H1 (cell line): ENCODE results near the gene AGAP1. TPM values are rescaled to one million over a fixed set of nuclear protein-coding genes. Genes with fewer than 3 reads are reported as not detected.

Experiments
- CTCF ChIA-PET: fragments of 300-600 bp; sonication (Branson Sonifier 250); formaldehyde crosslinking; loops from one replicate; lab custom pipeline; 2021; ENCODE audit not compliant: partially characterized antibody; lab: Charles Lee
- POLR2A ChIA-PET: fragments of 300-600 bp; sonication (Branson Sonifier 250); formaldehyde crosslinking; loops from one replicate; lab custom pipeline; 2021; ENCODE audit warnings: inconsistent platforms; ENCODE audit not compliant: partially characterized antibody; lab: Charles Lee
- DNase-seq, 2 experiments: peaks; one replicate each; pipeline versions ENCODE4 v3.0.0 to v3.0.0-alpha.2; 2010 to 2022; ENCODE audit warnings: low spot score in 2 of 2, low read depth in 1 of 2, mixed read lengths in 1 of 2
- FAIRE-seq: peaks from 2 replicates; lab custom pipeline; 2011; peaks lifted over from hg19 to GRCh38; lab: Jason Lieb, UNC
- H2AFZ ChIP-seq: 2 replicates; pipeline ENCODE4 v1.8.1; 2012; ENCODE audit warnings: low read length, inconsistent platforms
- H2AK5ac ChIP-seq: 2 replicates; pipeline ENCODE4 v1.6.1; 2013; ENCODE audit warnings: low read depth, low read length
- H2BK120ac ChIP-seq: replicated peaks from 2 replicates; pipeline ENCODE3; 2013; ENCODE audit warnings: low read depth, low read length, inconsistent platforms
- H2BK12ac ChIP-seq: 2 replicates; pipeline ENCODE4 v1.6.1; 2013; ENCODE audit warnings: low read depth, low read length
- H2BK15ac ChIP-seq: 2 replicates; pipeline ENCODE4 v1.6.1; 2013; ENCODE audit warnings: low read length
- H2BK20ac ChIP-seq: 2 replicates; pipeline ENCODE4 v1.6.1; 2013; ENCODE audit warnings: low read length
- H2BK5ac ChIP-seq: 2 replicates; pipeline ENCODE4 v1.6.1; 2013; ENCODE audit warnings: low read depth, low read length
- H3K14ac ChIP-seq: 2 replicates; pipeline ENCODE4 v1.6.1; 2013; ENCODE audit warnings: inconsistent platforms; ENCODE audit not compliant: insufficient read length
- H3K18ac ChIP-seq: 2 replicates; pipeline ENCODE4 v1.6.1; 2013; ENCODE audit warnings: low read length; ENCODE audit errors: extremely low read depth
- H3K23ac ChIP-seq: 2 replicates; pipeline ENCODE4 v1.6.1; 2013; ENCODE audit warnings: inconsistent platforms; ENCODE audit not compliant: insufficient read length
- H3K23me2 ChIP-seq: 2 replicates; pipeline ENCODE4 v1.6.1; 2013; ENCODE audit warnings: low read depth, low read length
- H3K27ac ChIP-seq: 2 replicates; pipeline ENCODE4 v1.6.1; 2011; ENCODE audit warnings: low read depth, low read length, inconsistent platforms
- H3K27me3 ChIP-seq, 4 experiments: replicated peaks in 1 of 4; 1 replicate in 1 of 4; 2 replicates in 3 of 4; pipeline versions ENCODE4 v1.6.1 to v1.8.1; 2011 to 2013; ENCODE audit warnings: low read length in 3 of 4, mild to moderate bottlenecking in 3 of 4, inconsistent platforms in 2 of 4, mixed read lengths in 2 of 4, moderate library complexity in 1 of 4; ENCODE audit not compliant: control insufficient read depth in 3 of 4, insufficient read depth in 3 of 4; ENCODE audit errors: extremely low read depth in 1 of 4
- H3K36me3 ChIP-seq, 4 experiments: 2 replicates each; pipeline versions ENCODE4 v1.6.1 to v1.8.1; 2011 to 2013; ENCODE audit warnings: mild to moderate bottlenecking in 4 of 4, low read length in 3 of 4, moderate library complexity in 2 of 4, control low read depth in 1 of 4, inconsistent platforms in 1 of 4; ENCODE audit not compliant: insufficient read depth in 4 of 4, control insufficient read depth in 2 of 4
- H3K4ac ChIP-seq: replicated peaks from 2 replicates; pipeline ENCODE3; 2013; ENCODE audit warnings: low read length, low read depth, mixed read lengths, inconsistent platforms; ENCODE audit not compliant: insufficient read length
- H3K4me1 ChIP-seq, 4 experiments: replicated peaks in 1 of 4; 1 replicate in 1 of 4; 2 replicates in 3 of 4; pipeline versions ENCODE4 v1.6.1 to v1.8.1; 2011 to 2013; ENCODE audit warnings: low read length in 3 of 4, inconsistent platforms in 2 of 4, mixed read lengths in 1 of 4; ENCODE audit not compliant: insufficient read depth in 4 of 4, control insufficient read depth in 3 of 4
- H3K4me2 ChIP-seq, 2 experiments: 2 replicates each; pipeline versions ENCODE4 v1.6.1 to v1.8.1; 2011 to 2013; ENCODE audit warnings: low read depth in 2 of 2, low read length in 2 of 2, control low read depth in 1 of 2, inconsistent platforms in 1 of 2, mild to moderate bottlenecking in 1 of 2; ENCODE audit not compliant: insufficient read depth in 1 of 2
- H3K4me3 ChIP-seq, 4 experiments: fragments of 200-600, 300-600 bp in 1 of 4; sonication (generic), shearing (Covaris generic), sonication (Bioruptor Twin) in 1 of 4; 2 replicates each; pipeline versions ENCODE4 v1.5.1 to v1.8.1; 2011 to 2016; ENCODE audit warnings: low read length in 4 of 4, low read depth in 3 of 4, control low read depth in 2 of 4, inconsistent platforms in 2 of 4, mild to moderate bottlenecking in 2 of 4, mixed read lengths in 1 of 4, moderate library complexity in 1 of 4; ENCODE audit not compliant: insufficient read depth in 2 of 4; ENCODE audit errors: extremely low read depth in 1 of 4
- H3K56ac ChIP-seq: replicated peaks from 2 replicates; pipeline ENCODE3; 2013; ENCODE audit warnings: low read depth, mild to moderate bottlenecking, mixed read lengths, low read length, inconsistent platforms; ENCODE audit not compliant: insufficient read length
- H3K79me1 ChIP-seq: 2 replicates; pipeline ENCODE4 v1.6.1; 2013; ENCODE audit warnings: low read depth, low read length, control low read depth
- H3K79me2 ChIP-seq, 2 experiments: 2 replicates each; pipeline versions ENCODE4 v1.6.1 to v1.8.1; 2012 to 2013; ENCODE audit warnings: low read length in 2 of 2, mild to moderate bottlenecking in 2 of 2, inconsistent platforms in 1 of 2; ENCODE audit not compliant: insufficient read depth in 2 of 2, control insufficient read depth in 1 of 2
- H3K9ac ChIP-seq, 4 experiments: replicated peaks in 1 of 4; 1 replicate in 1 of 4; 2 replicates in 3 of 4; pipeline versions ENCODE4 v1.6.1 to v1.8.1; 2011 to 2013; ENCODE audit warnings: low read depth in 3 of 4, low read length in 3 of 4, control low read depth in 2 of 4, mild to moderate bottlenecking in 2 of 4, moderate library complexity in 2 of 4, inconsistent platforms in 1 of 4; ENCODE audit errors: extremely low read depth in 1 of 4
- H3K9me3 ChIP-seq, 2 experiments: 2 replicates each; pipeline versions ENCODE4 v1.6.1 to v1.8.1; 2012 to 2013; ENCODE audit warnings: mild to moderate bottlenecking in 2 of 2, moderate library complexity in 2 of 2, control low read depth in 1 of 2, inconsistent platforms in 1 of 2, low read depth in 1 of 2, low read length in 1 of 2, mixed read lengths in 1 of 2; ENCODE audit not compliant: insufficient read depth in 2 of 2
- H4K20me1 ChIP-seq, 2 experiments: replicated peaks in 1 of 2; 2 replicates each; pipeline versions ENCODE3 to v1.8.1; 2011 to 2013; ENCODE audit warnings: inconsistent platforms in 2 of 2, low read length in 2 of 2, mild to moderate bottlenecking in 1 of 2; ENCODE audit not compliant: insufficient read depth in 2 of 2, control insufficient read depth in 1 of 2
- H4K5ac ChIP-seq: 2 replicates; pipeline ENCODE4 v1.6.1; 2013; ENCODE audit warnings: low read length, low read depth, mixed read lengths, inconsistent platforms; ENCODE audit not compliant: insufficient read length
- H4K8ac ChIP-seq: 2 replicates; pipeline ENCODE4 v1.8.0; 2013; ENCODE audit warnings: mild to moderate bottlenecking, moderate library complexity, low read length, inconsistent platforms; ENCODE audit not compliant: insufficient read depth; ENCODE audit errors: extremely low read depth
- H4K91ac ChIP-seq: replicated peaks from 2 replicates; pipeline ENCODE3; 2013; ENCODE audit warnings: low read length, mixed read lengths, inconsistent platforms; ENCODE audit not compliant: insufficient read length
- USF2 ChIP-seq: IDR thresholded peaks from 2 replicates; pipeline ENCODE4 v1.6.1; 2011; ENCODE audit warnings: low read length, improper control_type of control experiment
- WGBS, 2 experiments: shearing (Covaris generic) in 1 of 2; methylation state at CpG; one replicate each; pipeline versions ENCODE4 v1.1.6 to v1.1.7; 2013 to 2015; ENCODE audit warnings: low lambda C conversion rate in 2 of 2, mixed read lengths in 2 of 2, inconsistent platforms in 1 of 2, low coverage in 1 of 2, missing lambda C conversion rate in 1 of 2; ENCODE audit not compliant: insufficient replicate concordance in 2 of 2, insufficient coverage in 1 of 2, insufficient read length in 1 of 2; ENCODE audit errors: extremely low coverage in 1 of 2, missing lambda C conversion rate in 1 of 2; 5-methylcytosine and 5-hydroxymethylcytosine counted together
- polyA plus RNA-seq, 7 experiments: library from polyadenylated mRNA; depleted of rRNA in 3 of 7; stranded (reverse) in 5 of 7; unstranded in 2 of 7; fragments of >200 nt in 5 of 7; fragments of 200-250 nt in 2 of 7; gene quantifications; 1 replicate in 5 of 7; 2 replicates in 1 of 7; 4 replicates in 1 of 7; pipeline versions ENCODE4 v1.2.1 to v1.2.3, GENCODE V29; 2011 to 2013; ENCODE audit warnings: missing spikeins in 2 of 7, mixed read lengths in 2 of 7
- total RNA-seq: library from RNA; stranded (reverse); fragmentation: NEBNext Ultra II Directional; extraction: Animal tissue kit (Norgen Biotek cat#: 25700); gene quantifications from 2 replicates; pipeline ENCODE4 v1.2.1, GENCODE V29; 2021

The AGAP1 gene
- total and polyA plus RNA-seq, 2 of the 8 experiments (the other 6 are each of a cell fraction or from before 2014, with no cell fraction given), result 18.1 to 39.4 TPM

GRCh38 chr2:236131073-236131692 is 637.3 kb downstream of the AGAP1 start:
- Histone ChIP-seq H2BK5ac (no peak overlapping the region), H4K5ac (no peak overlapping the region), H3K4me3 (no peak overlapping the region), H2BK15ac (no peak overlapping the region), H3K36me3 (no peaks in the 10 kb centered on the region), H4K8ac (0 out of 2 replicates have a peak overlapping the region, but pooled peaks have one; percentile 31), H3K23ac (no peak overlapping the region), H3K4me2 (no peak overlapping the region), H3K79me2 (no peaks in the 10 kb centered on the region), H3K4me1 (peaks cover 0 to 12% (median 4%) of the 10 kb centered on the region in 4 experiments; a peak in 4 of 7 replicates), H3K27me3 (no peaks in the 10 kb centered on the region), H2AK5ac (no peak overlapping the region), H2BK120ac (no peak overlapping the region), H3K4ac (no peak overlapping the region), H3K27ac (no peak overlapping the region), H3K14ac (no peak overlapping the region), H2BK12ac (no peak overlapping the region), H3K18ac (0 out of 2 replicates have a peak overlapping the region, but pooled peaks have one; percentile 29), H3K9ac (no peak overlapping the region), H3K23me2 (no peaks in the 10 kb centered on the region), H3K79me1 (no peaks in the 10 kb centered on the region; the same call in 1 of the 2 replicates), H4K91ac (no peak overlapping the region), H2BK20ac (no peak overlapping the region), H4K20me1 (peaks cover 0 to 2% of the 10 kb centered on the region in 2 experiments), H2AFZ (no peak overlapping the region), H3K9me3 (no peaks in the 10 kb centered on the region), H3K56ac (no peak overlapping the region)
- no peak for TF ChIP-seq USF2
- CTCF ChIA-PET, result interaction anchor here (0.9 to 2.5 kb wide), 3 partner anchors 11 to 365 kb away, joined by 3 to 17 read pairs (median 4); no protein-coding TSS in a partner anchor
- POLR2A ChIA-PET, result no interaction called here
- DNase-seq (no peak), FAIRE-seq (no peak)
- 82% methylated on average over 10 of the region's 10 CpGs; no CpG with 5 or more reads in 1 of the 2 experiments for WGBS, 2 experiments
